HG03135 (cell line): ENCODE data around the gene ALPP.
"Not testable (repeated sequence)": the region's sequence is repeated elsewhere in the genome, so short reads cannot be mapped to it uniquely, and the experiment has no call there.

Experiments used
- ATAC-seq: cut with Tn5 transposase; IDR thresholded peaks from one replicate; pipeline ENCODE4 v1.9.1; 2021; ENCODE audit warnings: mild to moderate bottlenecking, moderate library complexity; ENCODE audit not compliant: unreplicated experiment

ALPP gene

DNA sequence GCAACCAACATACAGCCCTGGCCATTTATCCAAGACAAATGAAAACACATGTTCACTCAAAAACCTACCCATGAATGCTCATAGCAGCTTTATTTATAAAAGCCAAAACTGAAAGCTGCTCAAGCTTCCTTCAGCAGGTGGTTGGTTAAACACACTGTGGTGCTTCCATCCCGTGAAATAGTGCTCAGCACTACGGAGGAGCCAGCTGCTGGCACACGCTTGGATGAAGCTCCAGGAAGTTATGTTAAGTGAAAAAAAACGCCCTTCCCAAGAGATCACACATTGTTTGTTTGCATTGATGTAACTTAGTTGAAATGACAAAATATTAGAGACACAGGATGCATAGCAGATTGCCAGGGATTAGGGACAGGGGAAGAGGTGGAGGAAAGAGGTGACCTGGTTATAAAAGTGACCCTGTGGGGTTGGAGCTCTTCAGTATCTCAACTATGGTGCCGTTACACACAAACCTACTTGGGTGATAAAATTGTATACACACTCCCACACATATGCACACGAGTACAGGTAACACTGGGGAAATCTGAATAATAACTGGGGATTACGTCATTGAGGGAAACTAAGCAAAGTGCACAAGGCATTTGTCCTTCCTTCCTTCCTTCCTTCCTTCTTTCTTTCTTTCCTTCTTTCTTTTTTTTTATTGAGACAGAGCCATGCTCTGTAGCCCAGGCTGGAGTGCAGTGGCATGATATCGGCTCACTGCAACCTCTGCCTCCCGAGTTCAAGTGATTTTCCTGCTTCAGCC, 21.9 kb downstream of the ALPP start:
- no peak for ATAC-seq

- ATAC-seq: no peak
Measured at GRCh38 chr2:232402518-232402917, 24.0 kb downstream of the ALPP start.

GRCh38 chr2:232405943-232406510, 27.5 kb downstream of the ALPP start:
- no peak for ATAC-seq

DNA sequence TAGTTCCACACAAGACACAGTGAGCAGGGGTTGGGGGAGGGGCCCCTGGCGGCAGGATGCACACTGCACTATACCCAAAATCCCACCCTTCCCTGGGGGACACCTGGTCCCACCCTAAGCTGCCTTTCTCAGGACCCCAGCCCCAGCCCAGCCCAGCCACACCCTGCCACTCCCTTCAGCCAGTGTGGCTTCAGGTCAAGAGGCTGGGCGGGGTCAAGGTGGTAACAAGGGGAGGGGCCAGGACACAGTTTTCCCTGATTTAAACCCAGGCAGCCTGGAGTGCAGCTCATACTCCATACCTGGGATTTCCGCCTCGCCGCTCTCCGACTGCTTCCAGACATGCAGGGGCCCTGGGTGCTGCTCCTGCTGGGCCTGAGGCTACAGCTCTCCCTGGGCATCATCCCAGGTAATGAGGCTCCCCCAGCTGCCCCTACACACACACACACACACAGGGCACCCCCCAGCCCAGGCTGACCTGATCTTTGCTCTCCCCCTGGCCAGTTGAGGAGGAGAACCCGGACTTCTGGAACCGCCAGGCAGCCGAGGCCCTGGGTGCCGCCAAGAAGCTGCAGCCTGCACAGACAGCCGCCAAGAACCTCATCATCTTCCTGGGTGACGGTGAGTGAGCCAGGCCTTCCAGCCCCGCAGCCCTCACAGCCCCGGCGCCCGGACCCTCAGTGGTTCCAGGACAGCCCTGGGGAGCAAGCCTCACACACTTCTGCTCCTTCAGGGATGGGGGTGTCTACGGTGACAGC, 28.2 kb downstream of the ALPP start, which contains the start of gene ALPG:
ALPG (plus strand) TSS at position 289 of the 755 bp plus-strand sequence; CDS start at position 340, 51 bp downstream.
- ATAC-seq: no peak

DNA sequence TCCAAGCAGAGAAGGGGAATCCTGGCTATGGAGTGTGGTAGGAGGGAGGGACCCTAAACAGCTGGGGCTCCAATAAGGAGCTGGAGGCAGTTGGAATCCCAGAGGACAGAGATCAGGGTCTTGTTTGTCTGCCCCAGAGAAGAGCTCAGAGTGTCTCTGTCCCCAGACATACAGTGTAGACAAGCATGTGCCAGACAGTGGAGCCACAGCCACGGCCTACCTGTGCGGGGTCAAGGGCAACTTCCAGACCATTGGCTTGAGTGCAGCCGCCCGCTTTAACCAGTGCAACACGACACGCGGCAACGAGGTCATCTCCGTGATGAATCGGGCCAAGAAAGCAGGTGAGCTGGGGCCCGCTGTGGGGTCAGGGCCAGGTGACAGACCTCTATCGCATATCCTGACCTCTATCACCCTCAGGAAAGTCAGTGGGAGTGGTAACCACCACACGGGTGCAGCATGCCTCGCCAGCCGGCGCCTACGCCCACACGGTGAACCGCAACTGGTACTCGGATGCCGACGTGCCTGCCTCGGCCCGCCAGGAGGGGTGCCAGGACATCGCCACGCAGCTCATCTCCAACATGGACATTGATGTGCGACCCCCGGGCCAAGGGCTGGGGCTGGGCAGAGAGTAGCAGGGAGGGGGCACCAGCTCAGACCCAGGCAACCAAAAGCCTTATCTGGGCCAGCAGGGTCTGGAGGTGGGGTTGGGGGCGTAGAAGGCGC, 29.0 kb downstream of the ALPP start:
- ATAC-seq: not testable (repeated sequence)

- not testable (repeated sequence) for ATAC-seq
Measured at GRCh38 chr2:232408269-232408668, 29.7 kb downstream of the ALPP start.

- ATAC-seq: not testable (repeated sequence)
Measured at GRCh38 chr2:232409617-232410016, 31.1 kb downstream of the ALPP start.

GRCh38 chr2:232410238-232410900, 31.8 kb downstream of the ALPP start:
- ATAC-seq: no peak

DNA sequence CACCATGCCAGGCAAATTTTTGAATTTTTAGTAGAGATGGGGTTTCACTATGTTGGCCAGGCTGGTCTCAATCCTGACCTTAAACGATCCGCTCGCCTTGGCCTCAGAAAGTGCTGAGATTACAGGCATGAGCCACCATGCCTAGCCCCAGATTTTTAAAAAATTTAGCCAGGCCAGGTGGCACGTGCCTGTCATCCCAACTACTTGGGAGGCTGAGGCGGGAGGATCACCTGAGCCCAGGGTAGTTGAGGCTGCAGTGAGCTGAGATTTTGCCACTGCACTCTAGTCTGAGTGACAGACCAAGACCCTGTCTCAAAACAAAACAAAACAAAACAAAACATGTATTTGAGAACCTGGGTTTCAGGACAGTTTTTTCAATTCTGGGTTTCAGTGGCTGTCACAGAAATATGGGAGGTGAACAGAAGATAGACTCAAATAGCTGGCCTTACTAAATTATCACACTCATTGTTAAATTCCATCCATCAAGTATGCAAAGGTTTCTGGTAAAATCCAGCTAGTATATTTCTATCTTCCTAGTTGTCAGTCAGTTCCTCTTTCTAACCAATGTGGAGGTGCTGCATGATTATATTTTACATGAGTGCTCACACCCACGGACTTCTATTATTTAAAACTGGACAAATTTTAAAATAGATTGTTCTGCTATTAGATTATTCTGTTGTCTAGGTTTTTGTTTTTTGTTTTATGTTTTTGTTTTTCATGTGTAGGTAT, 33.5 kb downstream of the ALPP start:
- ATAC-seq: no peak

DNA sequence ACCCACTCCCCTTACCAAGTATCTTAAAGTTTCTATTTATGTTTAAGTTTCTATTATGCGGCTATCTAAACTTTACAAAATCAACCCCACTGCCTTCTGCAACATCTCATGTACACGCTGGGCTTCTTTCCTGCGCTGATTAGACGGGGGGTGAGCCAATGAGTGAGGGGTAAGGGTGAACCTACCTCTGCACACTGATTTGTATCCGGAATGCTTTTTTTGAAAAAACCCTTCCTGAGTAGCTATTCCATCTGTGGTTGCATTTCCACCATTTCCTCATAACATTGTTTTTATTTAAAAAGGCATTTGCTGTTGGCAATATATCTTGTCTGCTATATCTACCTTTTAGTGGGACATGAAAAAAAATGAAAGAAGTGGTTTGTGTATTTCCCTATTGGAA, 34.4 kb downstream of the ALPP start:
- no peak for ATAC-seq

DNA sequence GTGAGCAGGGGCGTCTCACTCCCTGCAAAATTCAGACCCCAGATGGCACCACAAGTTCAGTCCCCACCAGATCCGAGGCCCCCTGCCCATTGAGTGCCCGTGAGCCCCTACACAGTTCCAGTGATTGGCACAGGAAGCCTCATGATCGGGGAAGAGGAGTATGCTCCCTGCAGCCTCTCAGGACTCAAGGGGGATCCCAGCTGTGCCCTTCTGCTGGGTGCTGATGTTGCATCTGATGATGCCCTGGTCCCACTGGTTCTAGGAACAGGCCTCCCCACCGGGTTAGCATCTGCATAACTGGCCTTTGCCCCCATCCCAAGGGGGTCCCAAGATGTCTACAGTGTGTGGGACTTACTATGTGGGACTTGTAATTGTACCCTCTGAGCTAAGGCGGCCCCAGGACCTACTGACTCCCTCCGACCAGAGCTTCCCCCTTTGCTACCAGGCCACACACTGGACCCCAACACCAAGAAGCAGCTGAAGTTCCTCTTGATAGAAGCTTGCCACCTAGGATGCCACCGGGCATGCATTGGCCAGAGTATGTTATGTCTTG, 36.7 kb downstream of the ALPP start:
- no peak for ATAC-seq

DNA sequence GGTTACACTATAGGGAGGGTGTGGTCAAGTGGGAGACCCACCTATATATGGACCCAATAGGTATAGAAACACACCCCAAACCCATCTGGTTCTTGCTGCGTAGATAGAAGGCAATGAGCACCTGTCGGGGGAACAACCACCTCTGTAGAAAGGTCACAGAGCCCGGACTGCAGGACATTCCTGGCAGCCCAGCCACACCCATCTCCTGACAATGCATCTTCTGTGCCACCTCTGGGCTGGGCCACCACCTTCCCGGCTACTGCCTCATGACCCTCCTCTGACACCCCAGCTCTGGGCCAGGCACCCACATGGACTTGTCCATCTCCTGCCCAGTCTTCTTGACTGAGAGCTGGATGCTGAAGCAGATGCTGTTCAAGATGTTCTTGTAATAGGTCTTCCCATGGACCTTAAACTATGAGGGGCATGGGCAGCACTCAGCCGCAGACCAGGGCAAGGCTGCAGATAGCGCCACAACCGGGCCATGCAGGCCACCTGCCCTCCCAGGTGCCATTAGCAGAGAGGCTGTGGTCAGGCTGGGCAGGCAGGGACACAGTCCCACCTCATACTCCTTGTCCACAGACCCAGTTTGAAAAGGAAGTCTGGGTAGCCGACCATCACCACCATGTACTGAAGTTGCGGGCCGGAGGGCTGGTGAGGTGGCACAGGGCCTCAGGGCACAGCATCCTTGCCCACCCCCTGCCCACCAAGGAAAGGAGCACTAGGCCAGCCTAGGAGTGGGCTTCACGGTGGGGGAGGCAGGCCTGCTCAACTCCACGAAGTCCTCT, 37.4 kb downstream of the ALPP start:
- no peak for ATAC-seq

DNA sequence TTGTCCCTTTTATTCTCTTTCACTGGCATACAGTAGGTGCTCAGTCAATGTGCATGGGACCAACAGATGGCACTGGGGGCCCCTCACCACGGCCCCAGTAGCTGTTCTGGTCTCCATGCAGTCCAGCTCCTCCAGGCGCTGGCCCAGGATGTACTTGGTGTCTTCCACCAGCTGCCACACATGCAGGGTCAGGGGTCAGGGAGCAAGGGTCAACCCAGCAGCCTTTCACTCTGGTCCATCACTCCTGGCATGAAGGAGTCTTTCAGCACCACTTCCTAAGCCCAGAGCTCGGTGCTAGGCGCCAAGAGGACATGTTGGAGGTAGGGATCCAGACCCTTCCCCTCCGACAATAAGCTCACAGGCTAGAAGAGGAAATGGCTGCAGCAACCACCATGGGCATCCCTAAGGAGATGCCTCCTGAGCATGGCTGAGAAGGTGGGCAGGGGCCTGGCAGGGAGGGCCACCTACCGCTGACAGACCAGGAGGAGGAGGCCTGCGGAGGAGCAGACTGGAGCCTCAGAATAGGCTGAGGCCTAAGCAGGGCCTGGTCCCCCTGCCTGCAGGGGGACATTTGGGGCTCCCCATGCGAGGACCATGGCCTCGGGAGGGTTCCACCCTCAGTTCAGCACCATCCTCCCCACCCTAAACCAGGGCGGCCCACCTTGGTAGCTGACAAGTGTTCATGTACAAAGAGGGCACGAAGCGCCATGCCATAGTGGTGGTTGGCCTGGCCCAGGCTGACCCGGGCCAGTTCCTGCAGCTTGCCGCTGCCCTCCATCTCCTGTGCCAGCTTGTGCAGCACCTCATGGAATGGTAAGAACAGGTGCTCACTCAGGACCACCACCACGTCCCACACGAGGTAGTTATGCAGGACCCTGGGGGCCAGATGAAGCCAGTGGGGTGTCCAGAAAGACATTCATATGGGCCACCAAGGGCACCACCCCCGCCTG, 38.2 kb downstream of the ALPP start:
- ATAC-seq: no peak

GRCh38 chr2:232417489-232417888, 38.9 kb downstream of the ALPP start:
- no peak for ATAC-seq

DNA sequence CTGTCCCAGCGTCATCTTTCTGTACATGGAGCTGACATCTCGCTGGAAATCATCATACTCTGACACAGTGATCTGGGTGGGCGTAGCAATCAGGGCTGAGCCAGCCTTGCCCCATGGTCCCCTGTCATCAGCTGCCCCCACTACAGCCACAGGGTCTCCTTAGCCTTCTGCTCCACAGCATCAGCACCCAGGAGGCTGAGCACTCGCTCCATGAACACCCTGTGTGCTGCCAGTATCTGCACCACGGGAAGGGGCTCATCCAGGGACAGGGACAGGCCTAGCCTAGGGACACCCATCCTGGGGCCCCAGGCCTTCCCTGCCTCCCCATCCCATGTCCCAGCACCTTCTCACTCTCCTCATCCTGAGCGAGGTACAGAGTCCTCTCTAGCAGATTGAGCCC, 39.5 kb downstream of the ALPP start:
- ATAC-seq: no peak

- no peak for ATAC-seq
Measured at GRCh38 chr2:232418466-232419244, 40.1 kb downstream of the ALPP start.
